ENCODE results near the gene ZNF84.

ZNF84 gene

DNA sequence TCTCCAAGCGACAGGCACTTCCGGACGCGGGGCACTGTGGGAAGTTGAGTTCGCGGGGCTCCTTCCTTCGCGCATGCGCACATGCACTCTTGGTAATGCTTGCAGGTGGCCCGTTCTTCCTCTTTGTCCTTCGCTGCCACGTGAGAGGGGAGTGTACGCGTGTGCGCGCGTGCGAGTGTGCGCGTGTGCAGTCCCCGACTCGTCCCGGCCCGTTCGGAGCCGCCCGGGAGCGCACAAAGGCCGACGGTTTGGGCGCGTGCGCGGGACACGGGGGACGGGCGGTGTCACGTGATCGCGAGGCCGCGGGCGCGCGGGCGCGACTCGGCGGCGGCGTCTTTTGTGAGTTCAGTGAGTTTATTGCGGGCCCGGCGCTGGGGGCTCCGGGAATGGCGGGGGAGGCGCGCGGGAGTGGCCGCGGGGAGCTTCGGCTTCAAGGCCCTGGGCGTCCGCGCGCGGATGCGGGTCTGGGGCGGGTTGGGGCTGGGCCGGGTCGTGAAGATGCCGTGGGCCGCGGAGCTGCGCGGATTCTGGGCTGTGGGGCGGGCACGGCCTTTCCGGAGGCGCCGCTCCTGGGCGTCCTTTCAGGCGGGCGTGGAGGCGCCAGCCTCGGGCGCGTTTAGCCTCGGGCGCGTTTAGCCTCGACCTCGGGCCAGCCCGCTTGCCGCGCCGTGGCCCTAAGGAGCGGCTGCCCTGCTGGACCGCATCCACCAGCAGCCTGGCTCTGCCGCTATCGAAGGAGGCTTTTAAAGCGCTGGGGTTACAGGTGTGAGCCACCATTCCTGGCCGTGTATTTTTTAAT, at the start of gene ZNF84:
TSS of gene ZNF84 (plus strand) at position 303 of the 799 bp plus-strand sequence. CDS start 3,959 bp downstream, outside the sequence.
- DNase-seq, result peak; percentile 76

DNA sequence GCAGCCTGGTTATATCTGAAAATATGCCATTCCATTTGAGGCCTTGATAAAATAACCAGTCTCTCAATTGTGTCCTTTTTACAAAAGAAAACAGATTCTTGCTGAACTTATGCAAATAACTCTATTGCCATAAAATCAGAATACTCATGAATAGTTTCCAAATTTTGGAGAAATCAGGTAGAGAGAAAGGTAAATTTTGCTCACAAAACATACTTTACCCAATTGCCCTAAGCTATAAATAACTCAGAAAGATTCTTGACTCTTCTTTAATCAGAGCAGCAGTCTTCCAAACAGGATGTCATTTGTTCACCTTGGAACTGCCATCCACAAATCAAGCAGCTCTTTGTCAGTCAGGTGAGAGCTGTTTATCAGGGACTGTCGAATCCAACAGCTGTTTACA, 38.6 kb upstream of the ZNF84 start:
- DNase-seq, result no peak

DNA sequence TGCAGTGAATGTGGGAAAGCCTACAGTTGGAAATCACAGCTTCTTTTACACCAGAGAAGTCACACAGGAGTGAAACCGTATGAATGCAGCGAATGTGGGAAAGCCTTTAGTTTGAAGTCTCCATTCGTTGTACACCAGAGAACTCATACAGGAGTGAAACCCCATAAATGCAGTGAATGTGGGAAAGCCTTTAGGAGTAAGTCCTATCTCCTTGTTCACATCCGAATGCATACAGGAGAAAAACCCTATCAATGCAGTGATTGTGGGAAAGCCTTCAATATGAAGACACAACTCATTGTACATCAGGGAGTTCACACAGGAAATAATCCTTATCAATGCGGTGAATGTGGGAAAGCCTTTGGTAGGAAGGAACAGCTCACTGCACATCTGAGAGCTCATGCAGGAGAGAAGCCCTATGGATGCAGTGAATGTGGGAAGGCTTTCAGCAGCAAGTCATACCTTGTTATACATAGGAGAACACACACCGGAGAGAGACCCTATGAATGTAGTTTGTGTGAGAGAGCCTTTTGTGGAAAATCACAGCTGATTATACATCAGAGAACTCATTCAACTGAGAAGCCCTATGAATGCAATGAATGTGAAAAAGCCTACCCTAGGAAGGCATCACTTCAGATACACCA, 26.5 kb upstream of the ZNF84 start:
- no peak for DNase-seq

GRCh38 chr12:133023566-133023965, 13.7 kb upstream of the ZNF84 start:
- no peak for DNase-seq

GRCh38 chr12:133026996-133027395, 10.3 kb upstream of the ZNF84 start:
- DNase-seq, result no peak

GRCh38 chr12:133038118-133038709, 905 bp downstream of the ZNF84 start:
- no peak for DNase-seq

DNA sequence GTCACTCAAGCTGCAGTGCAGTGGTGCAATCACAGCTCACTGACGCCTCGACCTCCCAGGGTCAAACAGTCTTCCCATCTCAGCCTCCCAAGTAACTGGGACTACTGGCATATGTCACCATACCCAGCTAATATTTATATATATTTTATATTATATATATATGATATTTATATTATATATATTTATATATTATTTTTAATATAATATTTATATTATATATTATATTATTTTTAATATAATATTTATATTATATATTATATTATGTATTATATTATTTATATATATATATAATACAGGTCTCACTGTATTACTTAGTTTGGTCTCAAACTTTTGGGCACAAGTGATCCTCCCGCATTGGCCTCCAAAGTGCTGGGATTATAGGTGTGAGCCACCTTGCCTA, 9.4 kb downstream of the ZNF84 start:
- DNase-seq, result no peak

GRCh38 chr12:133057446-133057845, 20.1 kb downstream of the ZNF84 start:
- DNase-seq, result no peak

- DNase-seq, result no peak
These were observed 21.1 kb downstream of the ZNF84 start for GRCh38 chr12:133058203-133059113.

DNA sequence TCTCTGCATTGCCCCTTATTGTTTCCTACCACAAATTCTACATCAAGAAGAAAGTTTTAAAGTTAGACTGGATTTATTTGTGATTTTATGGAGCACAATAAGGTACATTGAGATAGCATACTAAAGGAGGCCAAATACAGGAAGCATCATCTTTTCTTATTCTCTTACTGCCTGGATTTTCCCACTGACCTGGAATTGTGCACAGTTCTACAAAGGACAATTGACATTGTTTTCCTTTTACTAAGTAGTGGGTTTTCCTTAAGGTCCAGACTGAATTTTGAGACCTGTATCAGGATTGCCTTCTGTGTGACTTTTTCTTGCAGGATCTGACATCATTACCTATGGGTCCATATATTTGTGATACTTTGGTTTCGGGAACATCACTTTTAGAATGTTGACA, 24.6 kb downstream of the ZNF84 start:
- DNase-seq, result no peak

DNA sequence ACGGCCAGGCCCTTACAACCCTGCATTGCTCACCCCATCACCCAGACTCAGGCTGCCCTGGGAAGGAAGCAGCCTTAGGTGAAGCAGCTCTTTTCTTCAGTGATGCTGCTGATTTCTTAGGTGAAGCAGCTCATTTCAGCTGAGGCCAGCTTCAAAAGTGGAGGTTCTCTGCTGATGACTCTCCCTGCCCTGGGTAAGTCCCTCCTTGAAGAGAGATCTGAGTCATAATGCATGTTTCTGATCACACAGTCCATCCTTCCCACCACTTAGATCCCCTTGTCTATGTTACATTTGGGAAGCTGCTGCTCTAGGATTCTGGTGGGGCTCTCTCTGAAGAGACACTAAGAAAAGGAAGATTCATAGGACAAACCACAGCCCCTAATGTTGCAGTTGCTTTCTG, 26.2 kb downstream of the ZNF84 start:
- DNase-seq, result no peak

DNA sequence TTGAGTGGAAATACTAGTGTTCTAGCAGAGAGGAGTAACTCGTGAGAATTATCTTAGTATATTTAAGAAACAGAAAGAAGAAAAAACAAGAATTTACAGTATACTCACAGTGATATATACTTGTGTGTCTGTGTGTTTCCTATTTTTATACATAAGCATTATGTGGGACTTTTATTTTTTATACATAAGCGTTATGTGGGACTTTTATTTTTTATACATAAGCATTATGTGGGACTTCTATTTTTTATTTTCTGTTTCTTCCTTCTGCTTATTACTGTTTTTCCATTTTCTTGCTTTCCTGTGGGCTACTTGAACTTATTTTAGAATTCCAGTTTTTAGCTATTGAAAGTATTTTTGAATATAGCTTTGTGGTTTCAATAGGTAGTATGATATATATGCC, 36.5 kb downstream of the ZNF84 start:
- no peak for DNase-seq

DNA sequence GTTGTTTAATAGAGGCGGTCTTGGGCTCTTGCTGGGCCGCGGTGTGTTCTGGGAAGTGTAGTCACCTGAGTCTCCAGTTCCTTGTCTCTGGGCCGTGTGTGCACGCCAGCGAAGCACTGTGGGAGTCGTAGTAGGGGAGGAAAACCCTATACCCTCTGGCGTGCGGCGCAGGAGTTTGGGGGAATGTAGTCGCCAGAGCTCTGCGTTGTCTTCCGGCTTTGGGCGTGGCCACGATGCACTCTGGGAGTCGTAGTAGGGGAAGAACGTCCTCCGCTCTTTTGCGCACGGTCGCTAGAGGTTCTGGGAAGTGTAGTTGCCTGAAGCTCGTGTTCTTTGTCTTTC, 42.7 kb downstream of the ZNF84 start:
- DNase-seq, result no peak

DNA sequence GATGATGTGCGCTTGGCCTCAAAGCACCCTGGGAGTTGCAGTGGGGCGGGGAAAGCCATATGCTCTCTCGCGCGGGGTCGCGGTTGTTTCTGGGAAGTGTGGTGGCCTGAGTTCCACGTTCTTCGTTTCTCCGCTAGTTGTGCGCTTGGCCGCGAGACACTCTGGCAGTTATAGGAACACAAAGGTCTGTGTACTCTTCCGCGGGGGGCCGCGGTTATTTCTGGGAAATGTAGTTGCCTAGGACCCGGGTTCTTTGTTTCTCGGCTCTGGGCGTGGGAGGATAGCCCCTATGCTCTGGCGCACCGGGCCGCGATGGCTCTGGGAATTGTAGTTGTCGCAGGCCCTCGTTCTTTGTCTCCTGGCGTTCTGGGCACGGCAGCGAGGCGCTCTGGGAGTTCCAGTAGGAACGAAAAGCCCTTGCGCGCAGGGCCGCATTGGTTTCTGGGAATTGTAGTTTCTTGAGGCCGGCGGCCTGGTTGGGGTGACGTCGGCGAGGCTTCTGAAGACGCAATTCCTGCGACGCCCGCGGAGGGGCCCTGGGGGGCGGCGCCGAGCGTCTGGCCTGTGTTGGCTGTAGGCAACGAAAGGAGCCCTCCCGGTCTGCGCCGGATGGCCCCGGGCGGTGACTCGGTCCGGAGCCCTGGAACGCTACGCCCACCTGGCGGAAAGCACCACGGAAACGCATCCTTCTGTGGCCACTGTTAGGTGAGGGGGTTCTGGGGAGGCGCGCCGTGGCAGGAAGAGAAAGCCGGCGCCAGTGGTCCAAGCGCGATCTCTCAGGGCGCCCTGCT, 43.3 kb downstream of the ZNF84 start, which contains the start of gene ZNF140:
TSS of gene ZNF140 (plus strand) at position 556 of the 791 bp plus-strand sequence. CDS start 398 bp downstream, outside the sequence.
- DNase-seq, result peak; percentile 79

DNA sequence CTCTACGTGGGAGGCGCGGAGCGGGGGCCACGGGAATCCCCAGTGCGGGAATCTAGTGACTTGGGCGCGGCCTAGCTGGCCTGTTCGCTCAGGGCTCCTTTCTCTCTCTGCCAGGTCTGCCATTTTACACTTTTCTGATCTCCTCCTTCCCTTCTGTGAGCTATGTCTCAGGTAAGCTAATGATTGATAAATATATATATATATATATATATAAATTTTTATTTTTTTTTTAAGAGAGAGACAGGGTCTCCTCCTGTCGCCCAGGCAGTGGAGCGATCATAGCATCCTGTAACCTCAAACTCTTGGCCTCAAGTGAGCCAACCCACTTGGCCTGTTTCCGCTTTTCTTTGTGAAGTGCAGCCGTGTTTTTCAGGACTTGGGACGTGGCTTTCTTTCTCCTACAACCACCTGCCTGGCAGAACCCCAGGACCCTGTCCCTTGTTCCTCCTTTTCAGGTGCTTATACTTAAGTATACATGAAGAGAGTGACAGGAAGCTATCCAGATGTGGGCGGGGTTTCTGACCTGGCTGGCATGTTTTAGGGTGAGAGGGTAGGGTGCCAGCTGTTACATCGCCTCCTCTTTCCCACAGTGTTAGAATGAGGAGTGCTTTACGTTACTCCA, 44.0 kb downstream of the ZNF84 start:
- DNase-seq, result no peak

DNA sequence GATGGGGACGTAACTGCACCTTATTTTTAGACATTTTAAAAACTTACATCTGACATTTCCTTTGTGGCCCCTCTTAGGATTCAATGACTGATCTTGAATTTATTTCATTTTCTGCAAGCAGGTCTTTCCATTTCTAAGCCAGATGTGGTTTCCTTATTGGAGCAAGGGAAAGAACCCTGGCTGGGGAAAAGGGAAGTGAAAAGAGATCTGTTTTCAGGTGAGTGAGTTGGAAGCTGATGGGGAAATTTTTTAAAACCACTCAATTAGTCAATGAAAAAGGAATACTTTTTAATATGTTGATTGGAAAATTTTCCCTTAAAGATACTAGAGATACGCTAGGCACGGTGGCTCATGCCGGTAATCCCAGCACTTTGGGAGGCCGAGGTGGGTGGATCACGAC, 46.0 kb downstream of the ZNF84 start:
- no peak for DNase-seq

DNA sequence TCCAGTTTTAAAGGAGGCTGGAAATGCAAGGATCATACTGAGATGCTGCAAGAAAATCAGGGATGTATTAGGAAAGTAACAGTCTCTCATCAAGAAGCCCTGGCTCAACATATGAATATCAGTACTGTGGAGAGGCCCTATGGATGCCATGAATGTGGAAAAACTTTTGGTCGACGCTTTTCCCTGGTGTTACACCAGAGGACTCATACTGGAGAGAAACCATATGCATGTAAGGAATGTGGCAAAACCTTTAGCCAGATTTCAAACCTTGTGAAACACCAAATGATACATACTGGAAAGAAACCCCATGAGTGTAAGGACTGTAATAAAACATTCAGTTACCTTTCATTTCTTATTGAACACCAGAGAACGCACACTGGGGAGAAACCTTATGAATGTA, 68.3 kb downstream of the ZNF84 start:
- no peak for DNase-seq

DNA sequence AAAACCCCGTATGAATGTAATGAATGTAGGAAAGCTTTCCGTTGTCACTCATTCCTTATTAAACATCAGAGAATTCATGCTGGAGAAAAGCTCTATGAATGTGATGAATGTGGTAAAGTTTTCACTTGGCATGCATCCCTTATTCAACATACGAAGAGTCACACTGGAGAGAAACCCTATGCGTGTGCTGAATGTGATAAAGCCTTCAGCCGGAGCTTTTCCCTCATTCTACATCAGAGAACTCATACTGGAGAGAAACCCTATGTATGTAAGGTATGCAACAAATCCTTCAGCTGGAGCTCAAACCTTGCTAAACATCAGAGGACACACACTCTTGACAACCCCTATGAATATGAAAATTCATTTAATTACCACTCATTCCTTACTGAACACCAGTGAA, 68.9 kb downstream of the ZNF84 start:
- no peak for DNase-seq

DNA sequence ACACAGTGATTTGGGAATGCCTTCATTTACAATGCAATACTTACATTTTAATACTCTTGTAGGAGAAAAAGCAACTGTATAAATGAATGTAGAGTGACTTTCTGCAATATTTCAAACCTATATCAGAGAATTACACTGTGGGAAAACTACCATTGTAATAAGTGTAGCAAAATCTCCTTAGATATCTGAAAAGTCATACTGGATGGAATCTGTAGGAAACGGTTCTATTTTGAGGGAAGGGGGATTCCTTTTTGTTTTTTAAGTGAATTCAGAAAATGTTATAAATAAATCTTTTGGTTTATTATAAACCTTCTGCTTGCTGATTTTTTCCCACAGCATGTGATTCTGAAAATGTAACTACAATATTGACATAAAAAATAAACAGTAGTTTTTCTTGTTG, 69.8 kb downstream of the ZNF84 start:
- no peak for DNase-seq

DNA sequence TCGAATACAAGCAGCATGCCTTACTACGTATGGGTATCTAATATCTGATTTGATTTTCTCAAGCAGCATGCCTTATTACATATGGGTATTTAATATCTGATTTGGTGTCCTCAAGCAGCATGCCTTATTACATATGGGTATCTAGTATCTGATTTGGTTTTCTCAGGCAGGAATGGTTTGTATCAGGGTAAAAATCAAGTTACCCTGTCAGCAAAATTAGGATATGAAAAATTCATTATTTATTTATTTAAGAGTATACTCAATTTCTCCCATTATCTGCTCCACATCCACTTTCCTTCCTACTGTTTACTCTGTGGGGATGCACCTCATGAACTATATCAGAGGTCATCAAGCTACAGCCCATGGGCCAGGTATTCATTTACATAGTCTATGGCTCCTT, 70.8 kb downstream of the ZNF84 start:
- DNase-seq, result no peak
